Activated CD4-positive, alpha-beta memory T cell treated with anti-CD3 and anti-CD28 coated beads for 36 hours (primary cell): ENCODE measurements around the gene MCM7. TPM values are rescaled to one million over a fixed set of nuclear protein-coding genes. Genes with fewer than 3 reads are reported as not detected.

Source experiments
- CTCF ChIA-PET: fragments of 350-600 bp; sonication (Branson Sonifier 250); formaldehyde crosslinking; loops from one replicate; lab custom pipeline; 2021; ENCODE audit warnings: antibody characterized with exemption, inconsistent platforms; lab: Charles Lee
- POLR2A ChIA-PET: fragments of 350-600 bp; sonication (Branson Sonifier 250); formaldehyde crosslinking; loops from one replicate; lab custom pipeline; 2021; ENCODE audit warnings: antibody characterized with exemption; lab: Charles Lee
- DNase-seq: peaks from one replicate; pipeline ENCODE4 v3.0.0-alpha.2; 2020
- H3K27ac Mint-ChIP-seq: one replicate; pipeline ENCODE4 v1.8.0; 2021; ENCODE audit warnings: mixed read lengths
- H3K27me3 Mint-ChIP-seq: one replicate; pipeline ENCODE4 v1.8.0; 2021; ENCODE audit warnings: mixed read lengths
- H3K36me3 Mint-ChIP-seq: one replicate; pipeline ENCODE4 v1.8.0; 2021; ENCODE audit warnings: mixed read lengths
- H3K4me1 Mint-ChIP-seq: one replicate; pipeline ENCODE4 v1.8.0; 2021; ENCODE audit warnings: low read depth, mixed read lengths
- H3K4me3 Mint-ChIP-seq: one replicate; pipeline ENCODE4 v1.8.0; 2021; ENCODE audit warnings: mild to moderate bottlenecking, mixed read lengths
- H3K9me3 Mint-ChIP-seq: one replicate; pipeline ENCODE4 v1.8.0; 2021; ENCODE audit warnings: mixed read lengths
- intact Hi-C: fragments of 100-400 bp; cut with micrococcal nuclease; formaldehyde crosslinking; loops from one replicate; pipeline ENCODE4 v1.15.1; 2023
- total RNA-seq, 2 experiments: library from RNA; stranded (reverse); gene quantifications; one replicate each; pipeline ENCODE4 v1.2.3, GENCODE V29; 2021

MCM7 gene
- total RNA-seq, 2 experiments from 2014 or later = 393 to 398 TPM

GRCh38 chr7:100106633-100107032 lies 5.4 kb upstream of the MCM7 start:
- ChIA-PET POLR2A (interaction anchor here (1.1 kb wide), 1 partner anchor 11 kb away, joined by 3 read pairs; no protein-coding TSS in a partner anchor), CTCF (no interaction called here)
- no peak overlapping the region for H3K27ac Mint-ChIP-seq
- no peaks in the 10 kb centered on the region for H3K27me3 Mint-ChIP-seq
- no peak for DNase-seq
- no peak overlapping the region for H3K4me3 Mint-ChIP-seq
- peaks cover 31% of the 10 kb centered on the region for H3K36me3 Mint-ChIP-seq
- intact Hi-C loops = no loop called here
- H3K4me1 Mint-ChIP-seq = peaks cover 8% of the 10 kb centered on the region
- H3K9me3 Mint-ChIP-seq = no peaks in the 10 kb centered on the region

- no peaks in the 10 kb centered on the region for H3K9me3 Mint-ChIP-seq
- no peaks in the 10 kb centered on the region for H3K27me3 Mint-ChIP-seq
- H3K27ac Mint-ChIP-seq = no peak overlapping the region
- peaks cover 31% of the 10 kb centered on the region for H3K36me3 Mint-ChIP-seq
- no peak for DNase-seq
- ChIA-PET CTCF (no interaction called here), POLR2A (interaction anchor here (1.1 kb wide), 1 partner anchor 12 kb away, joined by 3 read pairs; no protein-coding TSS in a partner anchor)
- H3K4me3 Mint-ChIP-seq = no peak overlapping the region
- intact Hi-C loops = no loop called here
- peaks cover 8% of the 10 kb centered on the region for H3K4me1 Mint-ChIP-seq
Observed at GRCh38 chr7:100105534-100105933, 4.3 kb upstream of the MCM7 start.

- ChIA-PET CTCF (interaction anchor here (1.2 to 2.7 kb wide), 2 partner anchors 29 to 114 kb away, joined by 4 to 21 read pairs; no protein-coding TSS in a partner anchor), POLR2A (interaction anchor here (0.6 to 3.5 kb wide), 4 partner anchors 14 to 761 kb away, joined by 3 to 44 read pairs (median 12); partner anchors contain the start of genes COPS6 and MBLAC1)
- Mint-ChIP-seq H3K9me3 (no peaks in the 10 kb centered on the region), H3K4me1 (peaks cover 29% of the 10 kb centered on the region), H3K4me3 (peak overlapping the region; percentile 90), H3K27me3 (no peaks in the 10 kb centered on the region), H3K36me3 (peaks cover 43% of the 10 kb centered on the region), H3K27ac (peak overlapping the region; percentile 13)
- DNase-seq = no peak
- intact Hi-C loops = no loop called here
Observed at GRCh38 chr7:100102950-100103840, 2.0 kb upstream of the MCM7 start.

- H3K4me3 Mint-ChIP-seq = peak overlapping the region; percentile 90
- intact Hi-C loops = loop anchor here (1.0 kb wide), 4 partner anchors 11 to 27 kb away; partner anchors contain the start of genes CNPY4, TAF6 and ZNF3
- DNase-seq = peak; percentile 91
- no peaks in the 10 kb centered on the region for H3K27me3 Mint-ChIP-seq
- peaks cover 44% of the 10 kb centered on the region for H3K4me1 Mint-ChIP-seq
- no peaks in the 10 kb centered on the region for H3K9me3 Mint-ChIP-seq
- peak overlapping the region; percentile 95 for H3K27ac Mint-ChIP-seq
- H3K36me3 Mint-ChIP-seq = peaks cover 54% of the 10 kb centered on the region
- POLR2A ChIA-PET = interaction anchor here (0.9 to 3.5 kb wide), 13 partner anchors 8 to 328 kb away, joined by 3 to 44 read pairs (median 7); partner anchors contain the start of genes COPS6, LAMTOR4, MBLAC1 and MEPCE
- CTCF ChIA-PET = interaction anchor here (0.9 to 3.1 kb wide), 6 partner anchors 11 to 31 kb away, joined by 3 to 21 read pairs (median 6); partner anchors contain the start of gene COPS6
Observed at GRCh38 chr7:100100420-100101015, 679 bp downstream of the MCM7 start.

GRCh38 chr7:100099452-100099851 lies 1.7 kb downstream of the MCM7 start:
- Mint-ChIP-seq H3K4me1 (peaks cover 50% of the 10 kb centered on the region), H3K4me3 (peak overlapping the region; percentile 90), H3K36me3 (peaks cover 59% of the 10 kb centered on the region), H3K27me3 (no peaks in the 10 kb centered on the region), H3K27ac (peak overlapping the region; percentile 95), H3K9me3 (no peaks in the 10 kb centered on the region)
- intact Hi-C loops = no loop called here
- DNase-seq = no peak
- CTCF ChIA-PET = interaction anchor here (3.1 kb wide), 1 partner anchor 10 kb away, joined by 11 read pairs; the partner anchor contains the start of gene COPS6
- POLR2A ChIA-PET = interaction anchor here (1.1 to 3.5 kb wide), 2 partner anchors 10 to 13 kb away, joined by 3 to 44 read pairs; partner anchors contain the start of gene COPS6

GRCh38 chr7:100098913-100099312 lies 2.3 kb downstream of the MCM7 start:
- intact Hi-C loops = no loop called here
- H3K4me3 Mint-ChIP-seq = peak overlapping the region; percentile 59
- peaks cover 62% of the 10 kb centered on the region for H3K36me3 Mint-ChIP-seq
- ChIA-PET POLR2A (interaction anchor here (0.6 to 1.1 kb wide), 2 partner anchors 8 to 13 kb away, joined by 3 read pairs; no protein-coding TSS in a partner anchor), CTCF (no interaction called here)
- no peaks in the 10 kb centered on the region for H3K27me3 Mint-ChIP-seq
- no peak for DNase-seq
- no peaks in the 10 kb centered on the region for H3K9me3 Mint-ChIP-seq
- H3K27ac Mint-ChIP-seq = peak overlapping the region; percentile 95
- peaks cover 50% of the 10 kb centered on the region for H3K4me1 Mint-ChIP-seq

GRCh38 chr7:100095704-100096103 lies 5.5 kb downstream of the MCM7 start:
- DNase-seq = no peak
- Mint-ChIP-seq H3K27me3 (no peaks in the 10 kb centered on the region), H3K9me3 (no peaks in the 10 kb centered on the region), H3K4me1 (peaks cover 56% of the 10 kb centered on the region), H3K27ac (no peak overlapping the region), H3K36me3 (peaks cover 85% of the 10 kb centered on the region), H3K4me3 (no peak overlapping the region)
- intact Hi-C loops = no loop called here
- ChIA-PET CTCF (interaction anchor here (0.6 to 0.8 kb wide), 2 partner anchors 13 to 21 kb away, joined by 3 read pairs; no protein-coding TSS in a partner anchor), POLR2A (no interaction called here)

- no peak for DNase-seq
- Mint-ChIP-seq H3K4me1 (peaks cover 60% of the 10 kb centered on the region), H3K27ac (no peak overlapping the region), H3K36me3 (peaks cover 83% of the 10 kb centered on the region), H3K9me3 (no peaks in the 10 kb centered on the region), H3K4me3 (no peak overlapping the region), H3K27me3 (no peaks in the 10 kb centered on the region)
- CTCF ChIA-PET = interaction anchor here (0.6 to 0.8 kb wide), 2 partner anchors 13 to 20 kb away, joined by 3 read pairs; no protein-coding TSS in a partner anchor
- POLR2A ChIA-PET = no interaction called here
- intact Hi-C loops = no loop called here
Observed at GRCh38 chr7:100095289-100095688, 5.9 kb downstream of the MCM7 start.

- Mint-ChIP-seq H3K4me1 (peaks cover 59% of the 10 kb centered on the region), H3K9me3 (no peaks in the 10 kb centered on the region), H3K27me3 (no peaks in the 10 kb centered on the region), H3K4me3 (no peak overlapping the region), H3K27ac (no peak overlapping the region), H3K36me3 (peaks cover 71% of the 10 kb centered on the region)
- DNase-seq = no peak
- CTCF ChIA-PET = no interaction called here
- intact Hi-C loops = no loop called here
- POLR2A ChIA-PET = no interaction called here
Observed at GRCh38 chr7:100093925-100094486, 7.2 kb downstream of the MCM7 start.

GRCh38 chr7:100093498-100093897 lies 7.7 kb downstream of the MCM7 start:
- H3K9me3 Mint-ChIP-seq = no peaks in the 10 kb centered on the region
- H3K27me3 Mint-ChIP-seq = no peaks in the 10 kb centered on the region
- no peak for DNase-seq
- H3K27ac Mint-ChIP-seq = no peak overlapping the region
- POLR2A ChIA-PET = no interaction called here
- CTCF ChIA-PET = no interaction called here
- H3K36me3 Mint-ChIP-seq = peaks cover 67% of the 10 kb centered on the region
- peaks cover 55% of the 10 kb centered on the region for H3K4me1 Mint-ChIP-seq
- intact Hi-C loops = no loop called here
- no peak overlapping the region for H3K4me3 Mint-ChIP-seq

GRCh38 chr7:100093054-100093453 lies 8.1 kb downstream of the MCM7 start:
- ChIA-PET POLR2A (no interaction called here), CTCF (no interaction called here)
- Mint-ChIP-seq H3K9me3 (no peaks in the 10 kb centered on the region), H3K4me3 (no peak overlapping the region), H3K4me1 (peaks cover 53% of the 10 kb centered on the region), H3K27ac (no peak overlapping the region), H3K27me3 (no peaks in the 10 kb centered on the region), H3K36me3 (peaks cover 63% of the 10 kb centered on the region)
- no peak for DNase-seq
- intact Hi-C loops = no loop called here
